ENCODE measurements around the gene NBEA.

Gene NBEA

DNA sequence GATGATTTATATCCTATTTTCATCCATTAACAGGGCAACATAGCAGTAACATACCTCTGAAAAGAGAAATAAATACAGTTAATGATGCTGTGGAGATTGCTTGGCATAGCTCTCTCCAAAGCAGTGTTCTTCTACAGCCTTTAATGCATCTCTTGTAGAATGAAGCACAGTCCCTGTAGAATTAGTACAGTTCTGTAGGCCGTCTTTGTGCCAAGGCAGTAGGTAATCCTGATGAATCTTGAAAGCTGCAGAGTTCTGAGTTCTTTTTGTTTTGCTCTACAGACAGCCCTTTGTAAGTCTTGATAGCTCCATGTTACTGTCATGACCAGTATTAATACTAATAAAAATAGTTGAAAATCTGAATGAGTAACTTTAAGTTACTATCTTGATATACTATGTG lies 350.3 kb downstream of the NBEA start:
- DNase-seq = no peak

- no peak for DNase-seq
These were observed 351.6 kb downstream of the NBEA start for GRCh38 chr13:35293579-35294226.

DNA sequence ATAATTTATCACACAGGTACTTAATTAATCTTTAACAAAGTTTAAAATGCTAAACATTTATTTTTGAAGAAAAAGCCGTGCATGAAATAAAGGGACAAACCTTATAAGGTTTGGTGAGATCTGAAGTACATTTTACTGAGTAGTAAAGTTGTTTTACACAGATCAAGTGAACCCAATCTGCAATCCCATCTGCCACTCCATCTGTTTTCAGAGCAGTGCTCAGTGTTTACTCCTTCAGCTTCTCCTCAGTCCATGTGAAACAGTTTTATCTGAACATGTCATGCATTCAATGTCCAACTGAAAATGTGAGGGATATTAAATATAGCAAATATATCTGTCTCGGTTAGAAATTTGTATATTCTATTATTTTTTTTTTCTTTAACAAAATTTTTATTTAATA lies 367.6 kb downstream of the NBEA start:
- peak; percentile 87 for DNase-seq

DNA sequence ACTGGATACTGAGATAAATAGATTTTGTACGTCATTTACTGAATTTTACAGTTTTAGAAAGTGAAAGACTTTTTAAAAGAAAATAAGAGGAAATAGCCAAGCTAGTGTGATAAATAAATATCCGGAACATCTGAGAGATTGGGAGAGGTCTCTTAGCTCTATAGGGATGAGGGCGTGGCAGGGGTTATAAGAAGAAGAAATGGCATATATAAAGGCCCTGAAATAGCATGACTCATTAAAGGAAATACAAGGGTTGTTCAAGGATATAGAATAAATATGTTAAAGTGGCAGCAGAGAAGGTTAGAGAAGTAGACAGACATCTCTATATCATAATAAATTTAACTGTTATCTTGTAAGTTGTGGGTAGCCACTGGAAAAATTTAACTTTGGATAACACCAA lies 390.1 kb downstream of the NBEA start:
- no peak for DNase-seq

GRCh38 chr13:35333157-35333556 lies 391.1 kb downstream of the NBEA start:
- DNase-seq = no peak

GRCh38 chr13:35342440-35342839 lies 400.4 kb downstream of the NBEA start:
- DNase-seq = no peak

DNA sequence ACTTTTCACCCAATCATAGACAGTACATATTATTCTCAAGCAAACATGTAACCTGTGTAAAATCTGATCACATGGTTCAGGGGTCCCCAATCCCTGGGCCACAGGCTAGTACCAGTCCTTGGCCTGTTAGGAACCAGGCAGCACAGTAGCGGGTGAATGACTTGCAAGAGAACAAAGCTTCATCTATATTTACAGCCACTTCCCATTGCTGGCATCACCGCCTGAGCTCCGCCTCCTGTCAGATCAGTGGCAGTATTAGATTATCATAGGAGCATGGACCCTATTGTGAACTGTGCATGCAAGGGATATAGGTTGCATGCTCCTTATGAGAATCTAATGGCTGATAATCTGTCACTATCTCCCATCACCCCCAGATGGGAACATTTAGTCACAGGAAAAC lies 401.3 kb downstream of the NBEA start:
- DNase-seq = no peak

DNA sequence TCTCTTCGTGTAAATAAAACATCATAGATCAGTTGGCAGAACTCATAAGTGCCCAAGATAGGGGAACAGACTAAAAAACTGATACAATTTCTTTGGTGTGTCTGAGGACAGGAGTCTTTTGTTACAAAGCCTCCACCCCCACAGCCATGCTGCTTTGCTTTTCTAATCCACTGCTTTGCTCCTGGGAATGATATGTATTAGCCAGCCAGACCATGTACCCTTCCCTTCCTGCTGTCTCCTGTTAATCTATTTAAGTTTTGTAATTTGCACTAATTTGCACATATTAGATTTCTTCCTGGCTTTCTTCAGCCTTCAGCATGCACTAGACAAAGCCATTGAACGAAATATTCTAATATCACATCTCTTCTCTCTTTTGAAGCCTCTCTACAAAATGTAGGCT lies 403.9 kb downstream of the NBEA start:
- DNase-seq = no peak

DNA sequence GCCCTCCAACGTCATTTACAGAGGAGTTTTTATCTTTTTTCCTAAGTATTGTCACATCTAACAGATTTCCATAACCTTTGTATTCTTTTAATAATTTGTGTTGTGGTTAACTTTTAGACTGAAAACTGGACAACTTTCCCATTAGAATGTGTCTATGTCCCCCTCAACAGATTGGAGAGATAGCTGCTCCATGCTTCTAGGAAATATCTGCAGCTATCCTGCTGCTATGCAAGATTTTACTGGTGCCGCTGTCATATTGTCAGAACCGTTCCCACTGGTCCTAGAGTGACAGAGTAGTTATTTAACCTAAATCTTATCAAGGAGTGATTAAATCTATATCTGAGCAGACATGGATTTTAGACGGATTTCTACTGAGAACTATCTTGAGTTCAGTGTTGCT lies 404.4 kb downstream of the NBEA start:
- DNase-seq = no peak

- DNase-seq = peak; percentile 32
These were observed 405.7 kb downstream of the NBEA start for GRCh38 chr13:35347679-35348205.

DNA sequence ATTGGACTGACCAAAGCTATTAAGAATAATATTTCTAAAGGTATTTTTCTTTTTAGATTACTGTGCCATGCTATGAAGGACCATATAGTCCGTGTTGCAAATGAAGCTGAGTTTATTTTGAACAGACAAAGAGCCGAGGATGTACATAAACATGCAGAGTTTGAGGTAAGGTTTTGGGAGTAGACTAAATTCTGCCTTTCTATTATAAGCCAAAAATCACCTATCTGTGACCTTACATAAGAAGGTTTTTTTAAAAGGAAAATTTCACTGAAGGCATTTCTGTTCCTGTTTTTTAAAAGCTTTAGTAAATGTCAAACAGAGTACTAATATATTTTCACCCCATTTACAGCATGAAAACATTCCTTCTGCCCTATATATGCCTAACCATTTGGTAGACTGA lies 407.0 kb downstream of the NBEA start:
- DNase-seq = no peak

- no peak for DNase-seq
These were observed 407.7 kb downstream of the NBEA start for GRCh38 chr13:35349673-35350278.

DNA sequence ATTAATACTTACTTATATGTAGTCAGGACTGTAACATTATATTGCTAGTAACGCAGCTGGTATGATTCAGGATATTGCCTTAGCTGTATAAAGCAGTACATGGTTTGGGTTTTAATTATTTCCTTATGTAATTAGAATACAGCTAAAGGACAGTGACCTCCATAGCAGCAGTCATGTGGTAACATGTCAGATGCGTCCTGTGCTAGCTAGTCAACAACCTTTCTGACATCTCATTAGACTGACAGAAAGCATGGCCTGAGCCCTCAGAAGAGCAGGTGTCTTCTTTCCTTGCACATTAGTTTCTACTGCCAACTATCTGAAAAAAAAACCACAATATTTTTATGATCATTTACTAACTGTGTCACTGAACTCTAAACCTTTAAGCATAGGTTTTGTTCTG lies 412.2 kb downstream of the NBEA start:
- DNase-seq = no peak

GRCh38 chr13:35354882-35355281 lies 412.8 kb downstream of the NBEA start:
- DNase-seq = no peak

DNA sequence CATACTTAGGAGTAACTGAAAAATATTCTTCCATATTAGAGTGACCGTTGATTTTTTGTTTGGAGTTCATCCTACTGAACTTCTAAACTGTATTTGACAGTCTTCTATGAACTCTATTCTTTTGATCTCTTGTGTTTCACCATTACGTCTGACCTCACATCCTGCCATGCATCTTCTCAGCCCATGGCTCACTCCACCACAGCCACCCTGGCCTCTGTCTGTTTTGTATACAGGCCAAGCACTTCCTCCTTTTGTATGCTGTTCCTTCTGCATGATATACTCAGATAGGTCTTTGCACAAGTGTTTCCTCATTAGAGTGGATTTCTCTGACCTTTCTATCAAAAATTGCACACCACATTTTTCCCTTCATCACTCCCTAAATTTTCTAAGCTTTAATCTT lies 414.5 kb downstream of the NBEA start:
- DNase-seq = no peak

- no peak for DNase-seq
These were observed 423.8 kb downstream of the NBEA start for GRCh38 chr13:35365883-35366282.

- no peak for DNase-seq
These were observed 425.5 kb downstream of the NBEA start for GRCh38 chr13:35367586-35367985.

- no peak for DNase-seq
These were observed 436.9 kb downstream of the NBEA start for GRCh38 chr13:35378939-35379338.

DNA sequence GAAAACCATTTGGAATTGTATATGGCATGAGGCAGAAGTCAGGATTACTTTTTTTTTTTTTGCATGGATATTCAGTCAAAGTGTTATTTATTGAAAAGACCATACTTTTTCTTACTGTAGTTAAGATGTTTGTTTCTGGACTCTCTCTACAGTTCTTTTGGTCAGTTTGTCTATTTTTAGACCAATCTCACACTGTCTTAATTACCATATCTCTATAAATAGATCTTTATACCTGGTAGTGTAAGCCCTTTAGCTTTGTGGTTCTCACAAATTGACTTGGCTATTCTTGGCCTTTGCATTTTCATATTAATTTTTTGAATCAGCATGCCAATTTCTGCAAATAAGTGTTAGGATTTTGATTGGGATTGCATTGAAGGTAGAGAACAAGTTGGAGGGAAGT lies 437.6 kb downstream of the NBEA start:
- DNase-seq = no peak

GRCh38 chr13:35387682-35388250 lies 445.7 kb downstream of the NBEA start:
- peak; percentile 31 for DNase-seq

GRCh38 chr13:35388441-35389355 lies 446.6 kb downstream of the NBEA start:
- peak; percentile 5 for DNase-seq

- DNase-seq = no peak
These were observed 447.5 kb downstream of the NBEA start for GRCh38 chr13:35389535-35389934.

DNA sequence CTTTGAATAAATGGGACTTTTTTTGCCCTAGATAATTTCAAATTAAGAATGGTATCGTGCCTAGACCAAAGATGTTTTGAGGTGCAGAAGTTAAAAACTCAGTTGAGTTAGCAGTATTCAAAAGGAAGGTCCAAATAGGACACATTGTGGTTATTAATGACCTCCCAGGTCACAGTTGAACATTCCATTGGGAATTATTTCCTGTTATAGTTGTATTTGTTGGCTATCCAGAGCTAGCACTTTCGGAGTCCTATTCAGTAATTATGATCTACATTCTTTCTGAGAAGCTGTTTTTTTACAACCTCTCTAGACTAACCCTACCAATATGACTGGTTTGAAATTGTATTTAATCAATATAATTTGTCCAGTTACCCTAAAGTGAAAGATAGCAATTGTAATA lies 450.7 kb downstream of the NBEA start:
- no peak for DNase-seq

All from NCI-H2171 treated with DMSO at 0.1 percent for 48 hours (cell line).